Testis (tissue), 2 donors: Measurements from ENCODE around the gene SLC47A1.

Experiments used
- POLR2A ChIP-seq: fragments of 450-650 bp; IDR thresholded peaks from one replicate; pipeline ENCODE4 v1.6.1; 2017; ENCODE audit warnings: antibody characterized with exemption, mild to moderate bottlenecking, moderate library complexity
- TF ChIP-seq, protein P1 (sequence below), 3 experiments: fragments of 450-650 bp in 2 of 3; fragments of 200-600 bp in 1 of 3; sonication (generic) in 1 of 3; IDR thresholded peaks; one replicate each; pipeline ENCODE4 v1.5.1; 2016 to 2019; ENCODE audit warnings: antibody characterized with exemption in 3 of 3, mild to moderate bottlenecking in 2 of 3, moderate library complexity in 1 of 3

DNA sequence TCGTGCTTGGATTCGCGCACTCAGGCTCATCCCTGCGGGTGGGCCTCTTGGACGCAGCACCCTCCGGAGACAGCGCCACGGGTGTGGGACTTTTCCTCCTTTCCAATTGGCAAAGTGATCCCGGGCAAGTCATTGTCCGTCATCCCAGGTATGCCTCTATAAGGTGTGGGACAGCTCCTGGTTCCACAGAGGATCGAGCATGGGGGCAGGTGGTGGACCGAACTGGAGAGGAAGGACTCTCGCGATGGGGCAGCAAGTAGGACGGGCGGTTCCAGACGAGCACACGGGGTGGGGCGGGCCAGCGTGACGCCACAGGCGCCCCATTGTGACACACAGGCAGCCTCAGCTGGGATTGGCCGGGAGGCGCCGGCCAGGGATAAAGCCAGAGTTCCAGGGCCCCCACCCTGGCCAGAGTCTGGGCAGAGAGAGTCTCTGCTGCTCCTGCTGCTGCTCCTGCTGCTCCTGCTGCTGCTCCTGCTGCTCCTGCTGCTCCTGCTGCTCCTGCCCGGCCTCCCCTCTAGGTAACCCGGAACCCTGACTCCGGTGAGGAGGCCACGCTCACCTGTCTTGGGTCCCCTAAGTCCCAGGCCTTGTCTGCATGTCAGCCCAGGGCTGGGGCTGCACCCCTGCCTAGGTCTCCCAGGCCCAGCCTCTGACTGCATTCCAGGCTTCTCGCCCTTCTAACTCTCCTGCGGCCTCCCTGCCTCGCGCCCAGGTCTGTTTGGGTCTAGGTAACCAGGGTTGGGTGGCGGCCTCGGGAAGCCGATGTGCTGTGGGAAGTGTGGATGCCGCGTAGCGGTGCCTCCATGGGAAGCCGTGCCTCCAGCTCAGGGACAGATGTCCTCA, 38.5 kb upstream of the SLC47A1 start:
- TF ChIP-seq POLR2A = no peak
- TF ChIP-seq, protein P1, sequence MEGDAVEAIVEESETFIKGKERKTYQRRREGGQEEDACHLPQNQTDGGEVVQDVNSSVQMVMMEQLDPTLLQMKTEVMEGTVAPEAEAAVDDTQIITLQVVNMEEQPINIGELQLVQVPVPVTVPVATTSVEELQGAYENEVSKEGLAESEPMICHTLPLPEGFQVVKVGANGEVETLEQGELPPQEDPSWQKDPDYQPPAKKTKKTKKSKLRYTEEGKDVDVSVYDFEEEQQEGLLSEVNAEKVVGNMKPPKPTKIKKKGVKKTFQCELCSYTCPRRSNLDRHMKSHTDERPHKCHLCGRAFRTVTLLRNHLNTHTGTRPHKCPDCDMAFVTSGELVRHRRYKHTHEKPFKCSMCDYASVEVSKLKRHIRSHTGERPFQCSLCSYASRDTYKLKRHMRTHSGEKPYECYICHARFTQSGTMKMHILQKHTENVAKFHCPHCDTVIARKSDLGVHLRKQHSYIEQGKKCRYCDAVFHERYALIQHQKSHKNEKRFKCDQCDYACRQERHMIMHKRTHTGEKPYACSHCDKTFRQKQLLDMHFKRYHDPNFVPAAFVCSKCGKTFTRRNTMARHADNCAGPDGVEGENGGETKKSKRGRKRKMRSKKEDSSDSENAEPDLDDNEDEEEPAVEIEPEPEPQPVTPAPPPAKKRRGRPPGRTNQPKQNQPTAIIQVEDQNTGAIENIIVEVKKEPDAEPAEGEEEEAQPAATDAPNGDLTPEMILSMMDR (IDR thresholded peaks at IDR 0.05) = no peak
